ENCODE data around the gene ASB2.

GRCh38 chr14:93981316-93982229 is 5.2 kb upstream of the ASB2 start:
- TF ChIP-seq CTCF (conservative IDR thresholded peaks at IDR 0.05; ENCODE audit: low read depth, low read length) = no peak
- TF ChIP-seq SMC3 (IDR thresholded peaks at IDR 0.05; ENCODE audit: low read depth, low read length) = no peak
- no peak for TF ChIP-seq BHLHE40 (IDR thresholded peaks at IDR 0.05; ENCODE audit: low read depth, low read length)
- TF ChIP-seq CEBPB (IDR thresholded peaks at IDR 0.05; ENCODE audit: low read depth, low read length) = no peak
- TF ChIP-seq MAFK (IDR thresholded peaks at IDR 0.05; ENCODE audit: low read depth, low read length) = no peak
- TF ChIP-seq RAD21 (IDR thresholded peaks at IDR 0.05; ENCODE audit: low read length) = no peak
- no peak for TF ChIP-seq POLR2A (IDR thresholded peaks at IDR 0.05; ENCODE audit: low read depth, low read length)
- no peak for TF ChIP-seq ELK1 (IDR thresholded peaks at IDR 0.05; ENCODE audit: borderline replicate concordance, low read depth, low read length)

All from IMR-90 (cell line).